GM18909 (cell line): ENCODE measurements around the gene NELFB.

Source experiments
- ATAC-seq: cut with Tn5 transposase; IDR thresholded peaks from one replicate; pipeline ENCODE4 v1.9.1; 2021; ENCODE audit warnings: mild to moderate bottlenecking; ENCODE audit not compliant: unreplicated experiment, poor library complexity

The NELFB gene

GRCh38 chr9:137300567-137301080 lies 45.5 kb downstream of the NELFB start:
- no peak for ATAC-seq

GRCh38 chr9:137301081-137301947 lies 46.2 kb downstream of the NELFB start:
- ATAC-seq, result peak; percentile 26

DNA sequence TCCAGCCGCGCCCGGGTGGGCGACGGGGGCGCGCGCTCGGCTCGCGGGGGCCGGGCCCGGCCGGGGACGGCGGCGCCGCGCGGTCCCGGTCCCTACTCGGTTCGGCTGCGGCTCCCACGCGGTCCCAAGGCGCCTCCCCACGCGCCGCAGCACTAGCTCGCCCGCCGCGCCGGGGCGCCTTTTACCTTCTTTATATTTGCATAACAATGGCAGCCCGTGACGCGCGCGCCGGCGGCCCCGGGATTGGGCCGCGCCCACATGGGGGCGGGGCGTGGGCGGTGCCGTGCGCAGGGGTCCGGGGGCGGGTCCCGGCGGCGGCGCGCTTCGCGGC lies 47.0 kb downstream of the NELFB start, which contains the start of gene NRARP:
TSS of gene NRARP (minus strand) at position 154 of the 331 bp plus-strand sequence. CDS start 343 bp downstream, outside the sequence.
- peak; percentile 72 for ATAC-seq

- ATAC-seq, result peak; percentile 53
Measured at GRCh38 chr9:137302449-137303150, 47.5 kb downstream of the NELFB start.

- ATAC-seq, result no peak
Measured at GRCh38 chr9:137303151-137303892, 48.2 kb downstream of the NELFB start.

GRCh38 chr9:137303893-137304382 lies 48.8 kb downstream of the NELFB start:
- ATAC-seq, result no peak

GRCh38 chr9:137304383-137305059 lies 49.4 kb downstream of the NELFB start:
- ATAC-seq, result no peak

GRCh38 chr9:137305060-137305797 lies 50.1 kb downstream of the NELFB start:
- no peak for ATAC-seq

GRCh38 chr9:137305798-137306065 lies 50.6 kb downstream of the NELFB start:
- ATAC-seq, result no peak

DNA sequence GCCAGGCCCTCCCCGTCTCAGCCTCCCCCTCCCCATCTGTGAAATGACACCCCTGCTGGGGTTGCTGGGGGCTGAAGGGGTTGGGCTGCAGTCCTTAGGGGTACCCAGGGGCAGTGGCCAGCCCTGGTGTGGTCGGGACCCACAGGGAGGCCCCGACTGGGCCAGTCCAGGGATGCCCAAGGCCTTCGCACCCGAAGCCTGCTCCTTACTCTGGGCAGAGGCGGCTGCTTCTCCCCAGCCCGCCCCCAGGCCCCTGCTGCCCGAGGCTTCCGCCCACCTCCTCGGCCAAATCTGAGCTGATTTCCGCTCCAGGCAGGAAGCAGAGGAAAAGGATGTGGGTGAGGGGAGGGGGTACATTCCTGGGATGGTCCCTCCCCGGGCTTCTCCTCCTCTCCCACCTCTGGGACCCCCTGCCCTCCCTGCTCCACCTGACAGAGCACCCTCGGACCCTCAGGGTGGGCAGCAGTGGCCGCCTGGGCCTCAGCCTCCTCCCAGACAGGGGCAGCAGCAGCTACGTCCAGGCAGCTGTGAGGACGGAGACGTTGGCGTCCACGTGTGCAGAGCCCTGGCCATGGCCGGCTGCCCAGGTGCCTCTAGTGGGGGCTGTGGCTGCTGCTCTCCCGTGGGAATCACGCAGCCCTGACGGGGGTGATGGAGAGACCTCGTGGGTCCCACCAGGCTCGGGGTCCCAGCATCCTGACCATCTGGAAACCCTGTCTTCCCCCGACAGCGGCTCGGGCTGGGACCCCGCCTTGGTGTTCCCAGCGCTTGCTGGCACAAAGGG lies 51.1 kb downstream of the NELFB start:
- no peak for ATAC-seq

- no peak for ATAC-seq
Measured at GRCh38 chr9:137306850-137307254, 51.7 kb downstream of the NELFB start.

- no peak for ATAC-seq
Measured at GRCh38 chr9:137307255-137308056, 52.3 kb downstream of the NELFB start.

GRCh38 chr9:137308057-137308619 lies 53.0 kb downstream of the NELFB start:
- ATAC-seq, result no peak

DNA sequence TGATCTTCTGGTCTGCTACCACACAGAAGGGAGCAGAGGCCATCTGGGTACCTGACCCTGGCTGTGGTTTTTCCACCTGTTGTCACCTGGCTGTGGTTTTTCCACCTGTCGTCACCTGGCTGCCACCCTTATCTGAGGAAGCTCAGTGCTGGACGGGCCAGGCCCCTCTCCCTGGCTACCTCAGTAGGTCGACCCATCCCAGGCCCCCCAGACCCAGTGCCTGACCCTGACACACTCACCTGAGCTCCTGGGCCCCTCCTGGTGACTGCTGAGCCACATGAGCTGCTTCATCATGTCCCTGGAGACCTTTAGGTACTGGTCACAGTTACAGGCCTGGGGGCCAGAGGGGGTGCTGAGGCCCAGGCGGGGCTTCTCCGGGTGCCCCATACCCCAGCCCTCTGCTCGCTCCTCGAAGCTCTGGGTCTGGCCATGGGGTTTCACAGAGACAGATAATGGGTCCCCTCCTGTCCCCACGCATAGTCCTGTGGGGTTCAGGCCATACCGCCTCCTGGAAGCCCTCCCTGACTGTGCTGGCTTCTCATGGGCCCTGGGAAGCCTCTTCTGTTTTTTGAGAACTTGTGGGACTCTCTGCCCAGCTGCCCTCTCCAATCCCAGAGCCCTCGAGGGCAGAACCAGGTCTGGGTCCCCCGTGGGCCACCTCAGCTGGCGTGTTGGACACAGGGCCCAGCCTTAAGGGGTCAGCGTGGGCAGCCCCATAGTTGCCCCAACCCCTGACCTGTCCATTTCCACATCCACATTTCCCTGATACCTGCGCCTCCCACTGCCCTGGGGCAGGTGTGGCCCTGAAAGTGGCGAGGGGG lies 54.5 kb downstream of the NELFB start:
- no peak for ATAC-seq

- ATAC-seq, result no peak
Measured at GRCh38 chr9:137310189-137311052, 55.3 kb downstream of the NELFB start.
